Cerebellar cortex (tissue), 1 donor: ENCODE results near the gene SKA2.
"Not testable (repeated sequence)": the region's sequence is repeated elsewhere in the genome, so short reads cannot be mapped to it uniquely, and the experiment has no call there.

Source experiments
- DNase-seq: peaks from one replicate; pipeline ENCODE4 v3.0.0-alpha.2; 2015; ENCODE audit warnings: low spot score

SKA2 gene

DNA sequence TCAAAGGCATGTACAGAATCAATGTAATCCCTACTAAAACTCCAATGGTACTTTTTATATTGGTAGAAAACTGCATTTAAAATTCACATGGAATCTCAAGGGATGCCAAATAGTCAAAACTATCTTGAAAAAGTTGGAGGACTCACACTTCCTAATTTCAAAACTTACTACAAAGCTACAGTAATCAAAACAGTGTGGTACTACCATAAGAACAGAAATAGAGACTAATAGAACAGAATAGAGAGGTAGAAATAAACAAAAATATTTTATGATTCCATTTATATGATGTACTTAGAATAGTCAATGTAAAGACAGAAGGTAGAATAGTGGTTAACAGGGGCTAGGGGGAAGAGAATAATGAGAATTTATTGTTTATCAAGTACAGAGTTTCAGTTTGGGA is 57.1 kb downstream of the SKA2 start:
- DNase-seq: no peak

GRCh38 chr17:59094861-59095530 is 60.0 kb downstream of the SKA2 start:
- no peak for DNase-seq

- no peak for DNase-seq
Observed at GRCh38 chr17:59093702-59094231, 61.2 kb downstream of the SKA2 start.

GRCh38 chr17:59093145-59093701 is 61.8 kb downstream of the SKA2 start:
- no peak for DNase-seq

GRCh38 chr17:59090593-59090992 is 64.4 kb downstream of the SKA2 start:
- not testable (repeated sequence) for DNase-seq

- DNase-seq: no peak
Observed at GRCh38 chr17:59084154-59084553, 70.8 kb downstream of the SKA2 start.

DNA sequence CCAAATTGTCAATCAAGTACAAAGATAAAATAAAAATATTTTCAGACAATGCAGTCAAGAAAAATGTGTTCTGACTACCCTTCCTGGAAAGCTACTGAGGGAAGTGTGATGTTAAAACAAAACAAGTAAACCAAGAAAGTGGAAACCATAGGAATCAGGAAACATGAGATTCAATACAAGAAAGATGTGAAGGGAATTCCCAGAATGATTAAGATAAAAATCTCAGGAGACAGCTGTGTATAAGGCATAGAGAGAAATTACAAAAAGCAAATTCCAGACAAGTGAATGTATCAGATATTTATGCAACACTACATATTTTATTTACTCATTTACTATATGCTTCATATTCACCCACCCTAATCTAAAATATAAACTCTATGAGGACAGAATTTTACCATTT is 80.5 kb downstream of the SKA2 start:
- no peak for DNase-seq

GRCh38 chr17:59073972-59074371 is 81.0 kb downstream of the SKA2 start:
- DNase-seq: no peak

DNA sequence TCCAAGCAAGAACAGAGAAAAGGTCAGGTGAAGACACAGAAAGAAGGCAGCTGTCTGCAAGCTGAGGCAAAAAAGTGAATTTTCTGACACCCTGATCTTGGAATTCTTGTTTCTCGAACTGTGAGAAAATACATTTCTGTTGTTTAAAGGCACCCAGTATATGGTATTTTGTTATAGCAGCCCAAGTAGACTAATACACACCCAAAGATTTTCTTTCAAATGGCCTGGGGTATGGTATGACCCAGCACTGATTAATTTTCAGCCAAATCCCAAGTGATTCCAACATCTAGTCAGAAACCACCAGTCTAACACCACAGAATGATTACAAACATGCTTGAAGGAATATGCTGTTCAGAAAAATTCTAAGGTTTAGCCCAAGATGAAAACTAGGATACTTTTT is 85.1 kb downstream of the SKA2 start:
- DNase-seq: no peak

DNA sequence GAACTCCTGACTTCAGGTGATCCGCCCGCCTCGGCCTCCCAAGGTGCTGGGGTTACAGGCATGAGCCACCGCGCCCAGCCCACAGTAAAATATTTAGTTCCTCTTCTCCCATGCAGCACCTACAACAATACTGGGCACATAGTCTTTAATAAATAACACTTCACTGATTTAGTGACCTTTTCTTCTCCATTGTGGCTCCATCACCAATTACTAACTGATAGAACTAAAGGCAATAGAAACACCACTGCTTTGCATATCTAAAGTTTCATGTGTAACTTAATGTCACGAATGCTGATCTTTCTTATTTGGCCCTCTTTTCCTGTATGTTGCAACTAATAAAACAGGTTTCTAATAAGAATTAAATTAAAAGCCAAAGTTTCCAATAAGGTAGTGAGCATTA is 87.2 kb downstream of the SKA2 start:
- DNase-seq: no peak

DNA sequence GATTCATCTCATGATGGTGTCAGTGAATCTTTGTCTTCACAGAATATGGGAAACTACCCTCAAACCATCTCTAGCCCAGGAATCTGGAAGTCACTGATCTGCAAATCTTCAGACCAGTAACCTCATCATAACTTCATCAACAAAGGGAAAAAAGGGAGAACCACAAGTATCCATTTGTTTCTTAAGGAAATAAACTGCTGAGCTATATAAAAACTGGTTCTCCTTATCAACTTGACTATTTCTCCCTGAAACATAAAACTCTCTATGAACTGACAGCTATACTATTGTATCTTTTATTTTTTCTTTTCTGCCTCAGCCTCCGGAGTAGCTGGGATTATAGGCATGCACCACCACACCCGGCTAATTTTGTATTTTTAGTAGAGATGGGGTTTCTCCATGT is 87.6 kb downstream of the SKA2 start:
- DNase-seq: no peak

DNA sequence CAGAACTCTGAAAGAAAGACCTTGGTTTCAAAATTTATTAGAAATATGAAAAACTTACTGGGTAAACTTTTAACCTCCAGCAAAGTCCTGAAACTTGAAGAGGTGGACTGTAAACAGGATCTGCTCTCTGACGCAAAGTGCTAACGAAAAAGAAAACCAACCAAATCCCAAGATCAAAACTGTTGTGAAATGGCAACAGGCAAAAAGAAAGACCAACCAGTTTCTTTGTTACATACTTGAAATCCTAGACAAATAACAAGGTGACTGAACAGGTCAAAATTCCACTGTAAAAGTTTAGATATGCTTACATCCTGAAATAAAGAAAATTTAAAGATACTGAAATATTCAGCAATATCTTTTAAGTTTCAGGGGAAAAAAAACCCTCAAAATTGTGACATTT is 92.5 kb downstream of the SKA2 start:
- DNase-seq: no peak
